ENCODE measurements around the gene OSTF1.

Gene OSTF1

DNA sequence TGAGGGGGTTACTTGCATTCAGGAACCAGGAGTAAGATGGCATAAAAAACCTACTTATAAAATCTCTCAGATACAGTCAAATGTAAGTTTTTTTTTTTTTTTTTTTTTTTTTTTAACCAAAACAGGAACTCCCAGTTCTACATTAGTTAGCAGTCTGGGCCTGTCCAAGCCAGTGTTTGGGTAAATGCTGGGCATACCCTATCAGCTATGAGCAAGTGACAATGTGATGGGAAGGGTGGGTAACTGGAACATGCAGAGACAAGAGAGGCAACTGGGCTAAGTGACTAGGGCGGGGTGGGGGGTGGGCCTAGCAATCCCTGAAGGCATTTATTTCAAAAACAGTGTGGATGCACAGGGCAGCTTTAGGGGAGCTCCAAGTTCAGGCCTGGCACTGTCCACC lies 2.7 kb upstream of the OSTF1 start:
- no peak for DNase-seq

DNA sequence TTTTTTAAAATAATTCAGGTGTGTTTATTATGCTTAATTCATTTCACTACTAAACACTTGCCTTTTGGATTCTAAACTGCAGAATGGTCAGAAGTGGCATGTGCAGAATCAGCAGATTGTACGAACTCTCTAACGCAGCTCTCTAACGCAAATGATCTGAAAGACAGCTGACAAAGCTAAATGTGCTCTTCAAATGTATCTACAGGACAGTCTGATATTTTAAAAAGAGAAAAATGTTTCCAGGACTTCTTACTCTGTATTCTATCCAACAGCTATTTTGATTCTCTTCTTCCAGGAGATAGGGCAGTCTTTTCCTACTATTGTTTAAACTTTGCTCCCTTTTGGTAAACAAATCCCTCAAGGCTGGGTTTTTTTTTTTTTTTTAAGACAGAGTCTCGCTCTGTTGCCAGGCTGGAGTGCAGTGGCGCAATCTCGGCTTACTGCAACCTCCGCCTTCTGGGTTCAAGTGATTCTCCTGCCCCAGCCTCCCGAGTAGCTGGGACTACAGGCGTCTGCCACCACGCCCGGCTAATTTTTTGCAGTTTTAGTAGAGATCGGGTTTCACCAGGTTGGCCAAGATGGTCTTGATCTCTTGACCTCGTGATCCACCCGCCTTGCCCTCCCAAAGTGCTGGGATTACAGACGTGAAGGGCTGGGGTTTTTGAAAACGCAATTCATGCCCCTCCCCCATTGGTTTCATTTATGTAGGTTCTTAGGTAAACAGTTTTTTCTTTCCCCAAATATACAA lies 1.6 kb upstream of the OSTF1 start:
- DNase-seq: no peak

DNA sequence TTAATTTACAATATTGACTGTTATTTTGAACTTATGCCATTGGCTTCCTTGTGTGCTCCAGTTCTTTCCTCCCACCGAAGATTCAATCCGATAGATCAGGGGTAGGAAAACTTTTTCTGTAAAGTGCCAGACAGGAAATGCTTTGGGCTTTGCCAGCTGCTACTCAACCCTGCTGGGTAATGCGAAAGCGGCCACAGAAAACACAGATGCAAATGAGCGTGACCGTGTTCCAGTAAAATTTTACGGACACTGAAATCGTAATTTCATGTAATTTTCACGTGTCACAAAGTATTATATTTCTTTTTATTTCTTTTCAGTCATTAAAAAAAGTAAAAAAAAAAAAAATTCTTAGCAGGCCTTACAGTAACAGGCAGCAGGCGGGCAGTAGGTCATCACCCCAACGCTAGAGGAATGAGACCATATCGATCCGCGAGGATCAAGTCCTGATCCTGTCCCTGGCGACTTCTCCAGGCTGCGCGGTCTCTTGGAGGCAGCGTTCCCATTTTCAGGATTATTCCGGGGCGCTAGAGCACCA lies 958 bp upstream of the OSTF1 start:
- peak in 3 of 4 experiments; percentile 5 to 10 (median 9) for DNase-seq

GRCh38 chr9:75088646-75089372 lies 495 bp downstream of the OSTF1 start:
- DNase-seq: peak; percentile 32 to 58 (median 46)

DNA sequence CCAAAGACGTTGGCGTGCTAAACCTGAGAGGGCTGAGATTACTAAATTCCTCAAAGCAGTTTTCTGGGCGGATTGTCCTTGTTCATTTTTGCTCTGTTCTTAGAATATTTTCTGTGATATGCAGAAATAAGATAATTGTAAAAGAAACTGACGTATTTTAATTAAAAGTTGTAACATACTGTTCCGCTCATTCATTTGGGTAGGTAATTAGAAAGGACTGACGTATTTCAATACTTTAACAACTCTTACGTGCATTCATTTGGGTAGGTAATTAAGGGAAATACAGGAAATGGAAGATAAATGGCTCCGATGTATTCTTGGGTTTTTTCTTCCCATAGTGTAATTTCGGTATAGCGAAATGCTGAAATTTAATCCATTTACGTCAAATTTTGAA lies 1.1 kb downstream of the OSTF1 start:
- DNase-seq: no peak

DNA sequence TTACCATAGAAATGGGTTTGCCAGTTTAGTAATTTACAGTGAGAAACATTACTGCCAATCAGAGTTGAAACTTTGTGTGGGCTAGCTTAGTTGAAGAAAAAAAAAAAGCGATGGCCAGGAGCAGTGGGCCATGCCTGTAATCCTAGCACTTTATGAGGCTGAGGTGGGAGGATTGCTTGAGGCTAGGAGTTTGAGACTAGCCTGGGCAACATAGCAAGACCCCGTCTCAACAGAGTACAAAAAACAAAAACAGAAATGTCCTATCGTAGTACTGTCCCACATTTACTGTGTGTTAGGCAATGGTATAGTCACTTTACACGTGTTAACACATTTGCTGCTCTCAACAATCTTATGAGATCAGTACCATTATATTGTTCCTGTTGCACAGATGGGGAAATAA lies 2.3 kb downstream of the OSTF1 start:
- DNase-seq: no peak

DNA sequence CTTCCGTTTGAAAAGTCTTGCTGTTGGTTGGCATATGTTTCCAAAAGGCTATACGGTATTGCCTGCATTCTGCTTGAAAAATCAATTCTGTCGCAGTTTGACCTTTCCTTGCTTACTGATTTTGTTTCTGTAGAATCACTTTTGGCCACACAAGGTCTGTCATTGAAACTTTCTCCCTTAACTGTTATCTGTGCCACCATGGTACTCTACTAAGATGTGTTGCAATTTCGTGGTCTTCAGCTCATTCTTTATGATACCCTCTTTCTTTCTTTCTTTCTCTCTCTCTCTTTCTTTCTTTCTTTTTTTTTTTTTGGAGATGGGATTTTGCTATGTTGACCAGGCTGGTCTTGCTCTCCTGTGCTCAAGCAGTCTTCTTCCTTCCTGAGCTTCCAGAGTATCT lies 4.5 kb downstream of the OSTF1 start:
- DNase-seq: no peak

DNA sequence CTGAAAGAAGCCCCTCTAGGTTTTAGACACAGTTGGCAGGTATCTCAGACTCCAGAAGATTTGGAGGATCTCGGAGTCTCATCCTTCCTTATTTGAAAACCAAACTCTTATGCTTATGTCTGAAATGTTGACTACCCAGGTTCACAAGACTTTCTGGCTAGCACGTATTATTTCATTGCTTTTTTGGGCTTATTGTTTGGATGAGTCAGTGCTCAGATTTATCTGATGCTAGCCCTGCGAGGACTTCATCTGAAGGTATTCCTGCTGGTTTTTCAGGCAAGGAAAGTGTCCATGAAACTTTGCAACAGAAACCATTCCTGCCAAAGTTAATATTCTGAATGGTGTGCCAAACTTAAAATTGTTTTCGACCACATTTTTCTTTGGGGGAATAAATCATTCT lies 8.5 kb downstream of the OSTF1 start:
- DNase-seq: no peak

GRCh38 chr9:75101004-75101588 lies 12.8 kb downstream of the OSTF1 start:
- no peak for DNase-seq

- no peak for DNase-seq
These were observed 14.0 kb downstream of the OSTF1 start for GRCh38 chr9:75102177-75102790.

DNA sequence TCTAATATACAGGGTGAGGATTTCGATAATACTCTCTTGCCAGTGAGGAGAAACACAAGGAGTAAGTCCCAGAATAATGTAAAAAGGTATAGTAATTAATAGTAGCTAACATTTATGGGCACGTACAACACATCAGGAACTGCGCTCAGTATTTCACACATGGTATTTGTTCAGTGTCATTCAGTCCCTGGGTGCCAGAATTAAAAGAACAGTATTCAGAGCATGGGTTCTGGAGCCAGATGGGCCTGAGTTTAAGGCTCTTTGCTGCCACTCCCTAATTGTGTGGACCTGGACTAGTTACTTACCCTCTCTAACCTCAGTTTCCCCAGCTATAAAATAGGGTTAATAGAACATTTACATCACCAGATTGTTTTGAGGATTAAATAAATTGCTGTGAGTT lies 16.3 kb downstream of the OSTF1 start:
- no peak for DNase-seq

- no peak for DNase-seq
These were observed 16.8 kb downstream of the OSTF1 start for GRCh38 chr9:75105019-75105540.

DNA sequence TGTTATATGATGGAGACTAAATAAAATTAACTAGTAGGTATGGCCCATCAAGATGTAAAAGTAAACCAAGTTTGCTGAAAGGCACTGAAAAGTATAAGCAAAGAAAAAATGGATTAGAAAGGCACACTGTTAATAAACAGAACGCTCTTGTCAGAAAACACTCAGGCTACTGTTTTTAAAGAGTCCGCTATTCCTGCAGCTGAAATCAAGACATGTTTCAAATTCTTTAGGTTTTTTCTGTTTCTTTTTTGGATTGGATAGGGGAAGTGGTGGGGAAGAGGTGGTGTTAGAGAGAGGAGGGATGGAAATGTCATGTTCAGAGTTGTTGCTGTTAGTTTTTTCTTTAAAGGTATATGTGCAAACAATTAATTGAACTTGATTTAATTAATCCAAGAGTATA lies 17.5 kb downstream of the OSTF1 start:
- no peak for DNase-seq

DNA sequence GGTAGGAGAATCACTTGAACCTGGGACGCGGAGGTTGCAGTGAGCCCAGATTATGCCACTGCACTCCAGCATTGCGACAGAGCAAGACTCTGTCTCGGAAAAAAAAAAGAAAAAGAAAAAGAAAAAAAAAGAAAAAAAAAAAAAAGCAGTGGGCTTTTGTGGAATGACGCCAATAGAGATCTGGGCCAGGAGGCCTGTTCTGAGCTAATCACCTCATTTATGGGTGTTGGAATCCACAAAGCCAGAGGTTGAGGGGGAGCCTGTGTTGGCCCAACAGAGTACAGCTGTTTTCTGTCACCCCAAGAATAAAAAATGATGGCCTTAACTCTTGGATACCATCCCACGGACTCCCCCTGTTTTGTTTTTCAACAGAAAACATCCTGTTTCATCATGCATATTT lies 18.5 kb downstream of the OSTF1 start:
- DNase-seq: no peak

DNA sequence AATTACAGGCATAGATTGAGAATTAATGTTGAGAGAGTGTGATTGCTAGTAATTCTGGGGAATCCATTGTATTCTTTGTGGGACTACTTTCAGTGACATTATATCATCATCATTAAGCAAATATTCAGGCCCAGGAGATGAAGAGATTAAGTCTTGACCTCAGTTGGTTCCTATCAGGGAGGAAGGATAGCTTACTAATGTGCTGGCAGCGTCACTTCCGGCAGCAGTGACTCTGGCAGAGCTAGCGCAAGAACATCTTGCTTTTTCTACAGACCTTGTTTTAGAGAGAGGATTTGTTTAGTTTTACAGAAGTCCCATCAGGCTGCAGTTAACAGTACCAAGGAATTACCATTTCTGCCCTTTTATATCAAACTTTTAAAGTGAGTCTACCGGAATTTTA lies 20.3 kb downstream of the OSTF1 start:
- DNase-seq: no peak

DNA sequence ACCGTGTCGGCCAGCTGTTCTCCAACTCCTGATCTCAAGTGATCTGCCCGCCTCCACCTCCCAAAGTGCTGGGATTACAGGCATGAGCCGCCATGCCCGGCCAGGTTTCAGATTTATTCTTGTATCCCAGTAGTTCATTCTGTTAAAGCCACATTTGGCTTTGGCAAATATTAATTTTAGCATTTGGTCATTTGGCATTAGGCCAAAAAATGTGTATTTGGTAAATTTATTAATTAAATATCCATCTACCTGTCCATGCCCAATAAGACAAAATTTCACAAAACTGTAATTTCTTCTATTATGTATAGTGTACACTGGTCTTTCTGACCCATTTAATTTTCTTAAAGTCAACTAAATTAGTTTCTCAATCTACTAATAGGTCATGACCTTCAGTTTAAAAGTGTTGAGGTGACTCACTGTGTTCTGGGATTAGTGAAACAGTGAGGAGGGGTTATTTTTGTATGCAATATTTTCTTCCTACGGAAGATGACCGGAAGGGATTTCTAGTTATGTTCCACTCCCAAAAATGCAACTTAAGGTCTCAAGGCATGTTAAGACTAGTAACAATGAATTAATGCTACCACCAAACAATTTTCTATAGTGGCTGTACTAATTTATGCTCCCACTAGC lies 21.0 kb downstream of the OSTF1 start:
- no peak for DNase-seq

- no peak for DNase-seq
These were observed 22.8 kb downstream of the OSTF1 start for GRCh38 chr9:75111019-75111622.

- no peak for DNase-seq
These were observed 24.5 kb downstream of the OSTF1 start for GRCh38 chr9:75112789-75113188.

GRCh38 chr9:75116306-75116705 lies 28.0 kb downstream of the OSTF1 start:
- DNase-seq: no peak

DNA sequence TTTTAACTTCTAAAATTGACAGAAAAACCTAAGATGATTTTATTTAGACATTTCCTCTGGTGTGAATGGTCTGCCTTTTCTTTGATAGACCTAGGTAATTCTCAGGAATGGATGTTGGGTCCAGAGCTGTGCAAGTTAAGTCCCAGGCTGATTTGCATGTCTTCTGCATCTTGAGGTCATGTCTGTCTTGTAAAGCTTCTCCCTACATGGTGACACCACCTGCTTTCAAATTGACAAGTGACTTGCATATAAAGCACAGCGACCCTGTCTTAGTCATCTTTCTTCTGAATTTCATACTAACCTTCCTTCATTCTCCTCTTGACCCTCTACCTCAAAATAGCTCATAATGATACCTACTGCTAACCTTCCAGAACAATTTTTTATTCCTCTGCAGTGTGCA lies 29.2 kb downstream of the OSTF1 start:
- DNase-seq: no peak

DNA sequence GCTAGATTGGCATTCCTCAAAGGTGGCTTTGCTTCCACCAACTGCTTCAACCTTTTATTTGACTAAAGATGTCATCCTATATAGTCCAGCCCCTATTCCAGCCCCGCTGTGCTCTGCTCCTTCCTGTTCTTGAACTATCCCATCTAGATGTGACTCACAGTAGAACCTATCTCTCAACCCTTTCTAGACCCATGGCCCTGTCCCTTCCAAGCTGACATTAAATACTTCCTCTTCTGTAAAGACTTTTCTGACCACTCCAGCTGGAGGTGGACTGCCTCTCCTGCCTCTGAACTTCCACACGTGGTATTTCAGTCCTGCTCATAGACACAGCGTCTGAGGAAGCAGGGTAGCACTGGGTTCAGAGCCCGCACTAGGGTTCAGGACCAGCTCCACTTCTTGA lies 32.4 kb downstream of the OSTF1 start:
- no peak for DNase-seq

DNA sequence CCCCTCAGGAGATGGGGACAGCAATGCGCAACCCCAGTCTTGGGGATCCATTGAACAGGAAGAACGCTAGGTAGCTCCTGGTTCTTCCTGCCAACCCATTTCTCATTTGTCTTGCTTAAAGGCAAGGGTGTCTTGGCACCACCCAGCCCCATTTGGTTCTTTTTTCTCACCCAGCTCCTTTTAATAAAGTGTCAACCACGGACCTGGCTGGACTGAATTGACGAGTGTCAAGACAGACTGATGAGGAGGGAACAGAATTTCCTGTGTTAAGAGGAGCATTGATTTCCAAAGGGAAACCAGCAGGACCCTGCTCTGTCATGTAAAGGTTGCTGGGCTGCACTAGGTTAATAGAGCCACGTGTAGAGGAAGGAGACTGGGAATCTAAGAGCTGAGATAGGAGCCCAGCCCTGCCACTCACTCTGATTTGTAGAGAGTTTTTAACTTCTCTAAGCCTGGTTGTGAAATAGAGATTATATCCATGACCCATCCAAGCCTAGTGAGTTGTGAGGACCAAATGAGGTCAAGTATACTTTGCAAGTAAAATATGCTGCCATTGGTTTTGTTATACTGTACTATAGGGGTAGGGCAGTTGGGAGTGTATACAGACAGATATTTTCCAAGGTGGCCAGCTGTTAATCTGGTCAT lies 33.7 kb downstream of the OSTF1 start:
- DNase-seq: no peak
